Posterior vena cava (tissue), 2 donors: ENCODE results near the gene LGR5. TPM values are rescaled to one million over a fixed set of nuclear protein-coding genes. Genes with fewer than 3 reads are reported as not detected.

ENCODE experiments used
- DNase-seq: peaks from one replicate; pipeline ENCODE4 v3.0.0-alpha.2; 2020; ENCODE audit warnings: low spot score
- intact Hi-C, 2 donors: fragments of 100-400 bp; cut with DNase I; formaldehyde crosslinking; loops; one replicate each; pipeline versions ENCODE4 v1.14.1 to v1.14.2; 2022 to 2023
- total RNA-seq, 2 donors: library from RNA; stranded (reverse); fragmentation: NEBNext Ultra II Directional; extraction: Animal tissue kit (Norgen Biotek cat#: 25700); gene quantifications; one replicate each; pipeline ENCODE4 v1.2.1, GENCODE V29; 2021
- donor health status: DM: yes; HTN: yes; CAD: no.
- donor health status: DM: yes; HTN: yes; CAD: no.

LGR5 gene
- total RNA-seq, 2 donors from 2014 or later: 0.38 to 1.3 TPM

DNA sequence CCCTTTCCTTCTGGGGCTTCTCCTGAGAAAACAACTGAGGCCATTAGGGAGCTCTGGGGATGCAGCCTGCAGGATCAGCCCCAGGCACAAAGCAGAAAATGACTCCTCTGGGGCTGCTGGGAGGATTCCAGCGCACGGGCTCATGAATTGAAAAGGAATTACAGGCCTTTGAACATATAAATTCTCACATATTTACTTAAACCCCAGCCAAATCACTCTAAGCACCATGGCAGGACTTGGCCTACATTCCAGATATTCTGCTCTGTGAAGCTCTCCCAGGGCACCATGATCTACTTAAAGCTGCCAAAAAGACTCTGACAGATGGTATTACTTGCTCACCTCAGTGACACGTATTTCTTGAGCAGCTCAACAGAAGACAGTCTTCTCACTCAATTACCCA is 136.9 kb downstream of the LGR5 start:
- intact Hi-C loops: no loop called here
- no peak for DNase-seq

DNA sequence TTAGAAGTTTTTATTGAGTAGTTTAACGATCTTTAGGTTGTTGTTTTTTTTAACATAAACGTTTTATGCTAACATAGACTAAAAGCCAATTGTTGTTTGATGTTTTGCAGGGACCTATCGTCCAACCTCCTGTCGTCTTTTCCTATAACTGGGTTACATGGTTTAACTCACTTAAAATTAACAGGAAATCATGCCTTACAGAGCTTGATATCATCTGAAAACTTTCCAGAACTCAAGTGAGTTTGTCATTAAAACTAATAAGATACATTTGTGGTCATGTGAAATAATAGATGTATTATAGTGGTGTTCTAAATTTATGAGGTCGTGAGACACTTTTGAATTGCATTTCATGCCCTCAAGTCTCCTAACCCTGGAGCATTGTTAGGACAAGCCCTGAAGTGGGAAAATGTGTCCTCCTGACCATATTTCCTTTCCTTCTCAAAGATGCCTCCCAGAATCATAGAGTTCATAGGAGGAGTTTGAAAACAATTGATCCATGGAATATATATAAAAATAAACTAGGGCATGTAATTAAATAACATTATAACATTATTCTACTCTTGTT is 139.2 kb downstream of the LGR5 start:
- intact Hi-C loops: no loop called here
- DNase-seq: no peak

DNA sequence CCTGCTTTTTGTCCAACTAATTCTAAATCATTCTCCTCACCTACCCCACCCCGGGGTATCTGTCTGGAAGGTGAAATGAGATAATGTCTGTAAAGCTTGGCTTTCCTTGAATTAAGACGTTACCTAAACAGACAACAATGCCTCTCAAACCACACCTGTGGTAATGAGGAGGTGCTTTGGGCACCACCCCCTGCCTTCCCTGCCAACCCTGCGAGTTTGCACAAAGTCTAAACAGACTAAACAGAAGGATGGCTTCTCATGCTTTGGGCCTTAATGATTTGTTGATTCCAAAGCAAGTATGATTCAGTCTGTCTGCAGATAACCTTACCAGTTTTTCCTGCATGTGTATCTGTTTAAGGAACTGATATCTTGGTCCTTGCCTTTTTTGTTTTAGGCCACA is 141.6 kb downstream of the LGR5 start:
- intact Hi-C loops: no loop called here
- no peak for DNase-seq

DNA sequence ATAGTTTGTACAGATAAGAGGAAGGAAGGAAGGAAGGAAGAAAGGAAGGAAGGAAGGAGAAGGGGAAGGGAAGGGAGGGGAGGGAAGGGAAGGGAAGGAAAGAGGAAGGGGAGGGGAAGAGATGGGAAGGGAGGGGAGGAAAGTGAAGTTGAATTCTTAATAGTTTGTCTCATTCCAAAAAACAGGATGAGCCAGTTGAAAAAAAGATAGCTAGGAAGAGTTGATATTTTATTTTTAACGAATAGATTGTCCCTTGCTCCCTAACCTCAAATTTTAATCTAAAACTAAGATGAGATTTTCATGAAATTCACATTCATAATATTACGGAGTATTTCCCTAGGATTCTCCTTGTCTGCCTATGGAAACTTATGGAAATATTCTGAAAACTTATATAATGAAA is 143.3 kb downstream of the LGR5 start:
- intact Hi-C loops: no loop called here
- no peak for DNase-seq

DNA sequence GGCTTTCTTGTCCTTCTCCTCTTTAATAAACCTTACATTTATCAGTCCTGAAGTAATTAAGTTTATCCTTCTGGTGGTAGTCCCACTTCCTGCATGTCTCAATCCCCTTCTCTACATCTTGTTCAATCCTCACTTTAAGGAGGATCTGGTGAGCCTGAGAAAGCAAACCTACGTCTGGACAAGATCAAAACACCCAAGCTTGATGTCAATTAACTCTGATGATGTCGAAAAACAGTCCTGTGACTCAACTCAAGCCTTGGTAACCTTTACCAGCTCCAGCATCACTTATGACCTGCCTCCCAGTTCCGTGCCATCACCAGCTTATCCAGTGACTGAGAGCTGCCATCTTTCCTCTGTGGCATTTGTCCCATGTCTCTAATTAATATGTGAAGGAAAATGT is 144.8 kb downstream of the LGR5 start:
- intact Hi-C loops: no loop called here
- no peak for DNase-seq

DNA sequence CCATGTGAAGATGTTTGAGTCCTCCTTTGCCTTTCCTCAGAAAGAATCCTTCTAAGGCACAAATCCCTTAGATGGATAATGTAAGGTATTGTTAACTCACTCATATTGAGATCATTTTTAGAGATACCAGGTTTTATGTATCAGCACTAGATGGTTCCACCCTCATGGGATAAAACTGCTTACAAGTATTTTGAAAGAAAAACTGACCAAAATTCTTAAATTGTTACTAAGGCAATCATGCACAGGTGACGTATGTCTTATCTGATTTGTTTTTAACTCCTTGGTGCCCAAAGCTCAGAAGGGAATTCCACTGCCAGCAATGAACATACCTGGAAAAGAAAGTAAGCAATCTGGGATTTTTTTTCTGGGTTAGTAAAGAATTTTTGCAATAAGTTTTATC is 145.6 kb downstream of the LGR5 start:
- intact Hi-C loops: no loop called here
- no peak for DNase-seq

DNA sequence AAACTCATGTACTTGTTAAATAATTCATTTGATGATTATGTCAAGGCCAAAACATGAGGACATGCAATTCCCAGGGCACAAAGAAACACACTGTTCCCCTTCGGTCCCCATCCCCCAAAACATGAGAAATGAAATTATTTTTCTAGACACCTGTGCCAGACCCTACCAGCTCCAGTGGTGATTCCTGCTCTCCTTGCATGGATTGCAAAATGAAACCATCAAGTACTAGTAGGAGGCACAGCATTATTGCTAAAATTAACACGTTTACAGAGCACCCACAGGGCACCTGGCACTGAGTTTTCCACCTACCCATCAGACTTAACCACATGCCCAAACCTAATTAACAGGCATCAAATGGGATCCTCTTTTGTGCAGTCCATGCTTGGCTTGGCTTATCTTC is 147.4 kb downstream of the LGR5 start:
- no peak for DNase-seq

DNA sequence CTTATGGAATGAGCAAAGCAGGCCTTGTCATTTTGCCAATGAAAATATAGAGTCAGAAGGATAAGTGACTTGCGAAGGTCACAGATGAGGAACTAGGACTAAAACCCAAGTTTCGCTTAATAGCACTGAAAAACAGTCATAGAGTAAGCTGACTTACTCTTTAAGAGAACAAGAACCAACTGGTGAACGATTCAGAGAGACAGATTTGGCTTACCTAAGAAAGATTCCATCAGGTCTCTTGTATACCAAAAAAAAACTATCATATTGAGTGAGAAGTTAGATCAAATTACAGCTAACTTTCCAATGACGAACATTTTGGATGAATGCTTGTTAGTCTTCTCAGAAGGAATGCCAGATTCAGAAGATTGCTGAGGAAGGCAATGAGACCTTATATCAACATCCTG is 149.9 kb downstream of the LGR5 start:
- no peak for DNase-seq
- intact Hi-C loops: no loop called here

More for the DNA sequence above, 147.4 kb downstream of the LGR5 start:
- intact Hi-C loops: no loop called here

DNA sequence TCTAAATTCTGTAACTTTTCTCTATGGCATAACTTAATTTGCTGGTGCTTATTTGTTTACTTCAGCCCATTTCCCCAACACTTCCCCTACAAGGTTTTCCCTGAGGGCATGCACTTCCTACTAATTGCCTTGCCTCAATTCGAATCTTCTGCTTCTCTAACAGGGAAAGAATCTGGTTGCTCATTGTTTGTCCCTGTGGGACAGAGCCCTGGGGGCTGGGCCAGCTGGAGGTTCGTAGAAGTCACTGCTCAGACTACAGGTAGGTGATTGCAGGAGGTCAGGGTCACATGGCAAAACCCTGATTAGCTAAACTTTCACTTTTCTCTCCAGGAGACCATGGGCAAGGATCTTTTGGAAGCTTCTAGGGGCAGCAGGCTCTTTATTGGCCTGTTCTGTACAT is 152.0 kb downstream of the LGR5 start:
- intact Hi-C loops: no loop called here
- no peak for DNase-seq

DNA sequence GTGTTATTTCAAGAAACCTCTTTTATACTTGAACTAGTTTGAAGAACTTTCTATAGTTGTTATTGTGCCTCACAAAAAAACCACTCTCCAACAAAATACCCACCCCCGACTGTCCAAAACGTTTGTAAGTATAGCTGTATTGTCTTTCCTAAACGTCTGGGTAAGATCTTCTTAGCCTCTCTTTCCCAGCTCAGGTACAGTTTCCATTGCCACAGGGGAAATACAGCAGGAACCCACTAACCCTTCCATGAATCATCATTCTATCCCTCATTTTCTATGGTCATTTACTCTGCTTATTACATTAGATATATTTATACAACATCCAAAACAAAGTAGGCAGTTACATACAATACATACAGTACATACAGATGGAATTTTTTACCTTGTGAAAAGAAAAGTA is 153.2 kb downstream of the LGR5 start:
- intact Hi-C loops: no loop called here
- no peak for DNase-seq

DNA sequence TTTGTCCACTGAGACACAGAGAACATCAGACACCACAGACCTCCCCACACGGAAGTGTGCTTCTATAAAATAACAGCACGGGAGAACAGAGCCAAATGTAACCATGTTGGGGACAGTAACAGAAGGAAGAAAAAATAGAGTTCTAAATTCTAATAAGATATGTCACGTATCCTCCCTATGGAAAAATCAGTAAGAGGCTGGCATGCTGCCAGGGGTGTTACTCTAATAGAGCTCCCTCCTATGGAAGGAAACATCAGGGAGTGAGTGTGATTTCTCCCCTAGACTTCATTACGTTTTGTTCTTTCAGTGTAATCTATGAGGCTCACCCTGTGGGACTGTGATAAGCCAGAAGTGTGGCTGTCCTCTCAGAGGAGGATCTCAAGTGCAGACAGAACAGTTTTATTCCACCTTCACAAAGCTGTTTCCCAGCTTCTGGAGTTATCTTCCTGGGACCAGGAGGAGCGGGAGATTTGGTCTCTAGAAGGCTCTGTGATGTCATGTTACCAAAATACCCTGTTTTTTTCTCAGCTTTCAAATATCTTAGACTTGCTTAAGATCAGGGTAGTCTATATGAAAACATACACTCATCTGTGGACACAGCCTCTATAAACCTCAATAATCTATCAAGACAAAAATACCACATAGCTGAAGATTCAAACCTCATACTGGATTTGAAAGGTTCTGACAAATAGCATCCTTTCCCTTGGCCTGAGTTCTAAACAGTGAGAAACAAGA is 154.8 kb downstream of the LGR5 start:
- intact Hi-C loops: no loop called here
- no peak for DNase-seq

DNA sequence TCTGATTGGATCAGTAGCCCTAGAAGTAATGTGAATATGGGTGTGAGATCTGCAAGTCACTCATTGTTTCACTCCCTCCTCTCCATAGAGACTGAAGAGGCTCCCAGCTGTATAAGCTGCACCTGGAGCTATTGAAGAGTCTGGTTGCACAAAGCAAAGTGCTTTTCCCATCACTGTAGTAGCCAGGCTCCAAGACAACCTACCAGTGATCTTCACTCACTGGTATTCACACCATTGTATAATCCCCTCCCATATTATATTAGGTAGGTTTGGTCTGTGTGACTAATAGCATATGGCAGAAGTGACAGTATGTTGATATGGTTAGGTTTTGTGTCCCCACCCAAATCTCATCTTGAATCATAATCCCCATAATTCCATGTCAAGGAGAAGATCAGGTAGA is 159.6 kb downstream of the LGR5 start:
- no peak for DNase-seq
- intact Hi-C loops: no loop called here

DNA sequence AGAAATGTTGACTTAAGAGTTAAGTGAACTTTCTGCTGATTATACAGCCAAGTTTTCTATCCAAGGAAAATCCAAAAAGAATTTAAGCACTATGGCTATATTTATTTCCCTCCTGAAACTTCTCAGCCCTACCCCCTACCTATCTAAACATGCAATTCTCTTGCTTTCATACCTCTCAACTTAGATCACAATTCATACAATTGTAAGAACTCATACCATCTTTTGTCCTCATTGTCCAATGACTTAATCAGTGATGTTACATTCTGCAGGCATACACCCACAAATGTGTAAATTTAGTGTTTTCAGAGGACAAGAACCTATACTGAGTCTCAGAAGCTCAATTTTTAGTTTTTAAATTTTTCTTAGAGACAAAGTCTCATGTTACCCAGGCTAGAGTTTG is 161.9 kb downstream of the LGR5 start:
- intact Hi-C loops: no loop called here
- no peak for DNase-seq

DNA sequence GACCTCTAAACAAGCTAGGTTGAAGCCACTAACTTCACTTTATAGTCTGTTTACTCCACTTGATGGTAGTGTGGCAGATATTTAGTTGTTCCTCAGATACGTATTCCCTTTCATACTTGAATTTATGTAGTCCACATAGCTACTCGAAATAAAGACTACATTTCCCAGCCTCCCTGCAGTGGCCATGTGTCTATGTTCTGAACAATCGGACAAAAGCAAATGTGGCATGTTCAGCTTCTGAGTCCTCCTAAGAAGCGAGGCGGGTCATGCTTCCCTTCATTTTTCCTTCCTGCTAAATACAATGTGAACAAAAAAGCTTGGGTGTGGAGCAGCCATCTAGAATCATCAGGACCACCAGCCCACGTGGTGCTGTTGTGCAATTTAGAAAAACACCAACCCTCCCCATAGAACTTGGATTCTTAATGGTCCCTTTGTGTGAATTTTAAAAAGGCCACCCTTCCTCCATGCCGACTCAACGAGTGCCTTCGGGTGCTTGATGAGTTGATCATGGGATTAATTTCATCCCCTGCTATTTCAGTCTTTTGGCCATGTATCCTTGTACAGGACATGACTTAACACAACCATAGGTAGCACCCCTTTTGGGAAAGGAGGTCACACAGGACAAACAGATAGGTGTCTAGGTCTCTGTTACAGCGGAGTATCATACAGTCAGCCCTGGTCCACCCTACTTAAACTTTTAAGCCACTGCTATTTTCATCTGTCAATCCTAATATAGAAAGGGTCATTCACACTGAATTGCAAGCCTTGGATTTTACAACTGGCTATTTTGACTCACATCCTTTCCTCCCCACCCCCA is 163.4 kb downstream of the LGR5 start:
- intact Hi-C loops: no loop called here
- DNase-seq: no peak

DNA sequence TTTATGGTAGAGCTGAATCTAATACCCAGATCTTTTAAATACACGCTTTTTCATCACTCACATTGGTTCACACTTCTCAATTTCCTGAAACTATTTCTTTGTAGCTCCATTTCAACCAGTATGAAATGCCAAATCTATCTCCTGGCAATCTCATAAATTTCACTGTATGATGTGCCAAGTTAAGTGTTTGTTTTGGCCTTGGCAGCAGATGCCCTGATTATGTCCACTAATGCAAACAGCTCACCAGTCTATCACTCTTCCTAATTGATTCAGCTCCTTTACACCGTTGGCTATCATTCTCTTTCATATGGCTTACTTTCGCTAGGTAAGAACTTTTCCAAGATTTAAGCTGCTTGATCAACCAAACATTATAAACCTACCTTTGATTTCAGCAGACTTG is 165.4 kb downstream of the LGR5 start:
- intact Hi-C loops: no loop called here
- no peak for DNase-seq

DNA sequence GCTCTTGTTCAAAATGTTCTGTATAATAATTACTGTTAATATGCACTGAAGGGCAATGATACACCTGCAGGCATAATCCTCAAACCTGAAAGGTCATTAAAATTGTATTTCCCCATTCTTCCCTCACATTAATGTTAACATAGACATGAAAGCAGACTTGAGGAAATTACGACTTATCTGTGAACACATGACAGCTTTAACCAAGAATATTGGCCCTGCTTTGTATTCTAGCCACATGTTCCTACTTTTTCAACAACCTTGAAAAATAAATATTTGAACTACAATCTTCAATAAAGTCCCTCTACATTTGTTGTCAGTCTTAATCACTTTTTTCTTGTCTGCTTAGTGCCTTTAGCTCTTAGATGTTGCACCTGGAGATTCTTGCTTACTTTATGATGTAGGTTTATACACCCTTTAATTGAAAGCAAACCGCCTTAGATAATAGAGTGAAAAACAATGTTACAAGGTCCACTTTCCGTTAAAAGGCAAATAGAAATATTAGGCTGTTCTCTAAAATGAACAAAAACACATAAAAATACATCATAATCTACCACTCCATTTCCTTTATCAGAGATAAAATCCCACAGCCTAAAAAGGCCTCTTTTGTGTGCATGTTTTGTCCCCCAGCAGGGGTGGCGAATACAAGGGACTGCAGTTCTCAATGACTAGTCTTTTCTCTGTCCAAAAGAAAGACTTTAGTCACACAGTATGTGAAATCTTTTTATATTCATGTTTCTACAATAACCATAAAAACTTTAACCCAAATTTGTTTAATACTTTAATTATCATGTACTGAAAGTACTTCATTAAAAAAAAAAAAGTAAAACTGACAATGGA is 168.1 kb downstream of the LGR5 start:
- intact Hi-C loops: no loop called here
- no peak for DNase-seq

DNA sequence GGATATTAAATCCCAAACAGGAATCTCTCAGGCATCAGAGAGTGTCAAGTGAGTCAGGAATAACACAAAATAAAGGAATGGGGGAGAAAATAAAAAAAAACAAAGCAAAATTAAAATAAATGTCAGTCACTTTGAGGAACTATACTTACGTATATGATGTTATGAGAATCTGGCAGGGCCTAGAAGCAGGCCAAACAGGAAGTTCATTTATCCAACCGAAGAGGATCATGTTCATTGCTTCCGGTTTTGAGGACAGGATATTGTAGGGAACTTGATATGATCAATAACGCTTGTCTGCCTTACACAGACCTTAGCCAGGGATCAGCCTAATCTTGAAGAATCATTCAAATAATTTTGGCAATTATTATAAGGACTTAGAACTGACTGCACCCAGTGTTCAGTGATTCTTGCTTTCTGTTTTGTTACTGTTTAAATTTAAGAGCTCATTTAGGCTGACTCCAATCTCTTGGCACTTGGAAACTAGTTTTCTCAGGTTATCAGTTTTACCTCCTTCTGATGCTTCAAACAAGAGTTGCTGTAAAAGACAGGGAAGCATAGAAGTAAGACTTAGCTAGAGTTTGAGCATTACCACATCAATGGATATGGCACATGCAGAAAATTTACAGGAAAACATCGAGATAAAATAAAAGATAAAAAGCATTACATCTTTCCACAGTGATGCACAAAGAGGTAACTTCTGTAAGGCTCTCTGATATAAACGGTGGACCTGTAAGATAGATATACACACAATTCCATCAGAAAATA is 170.6 kb downstream of the LGR5 start:
- DNase-seq: no peak
- intact Hi-C loops: no loop called here

DNA sequence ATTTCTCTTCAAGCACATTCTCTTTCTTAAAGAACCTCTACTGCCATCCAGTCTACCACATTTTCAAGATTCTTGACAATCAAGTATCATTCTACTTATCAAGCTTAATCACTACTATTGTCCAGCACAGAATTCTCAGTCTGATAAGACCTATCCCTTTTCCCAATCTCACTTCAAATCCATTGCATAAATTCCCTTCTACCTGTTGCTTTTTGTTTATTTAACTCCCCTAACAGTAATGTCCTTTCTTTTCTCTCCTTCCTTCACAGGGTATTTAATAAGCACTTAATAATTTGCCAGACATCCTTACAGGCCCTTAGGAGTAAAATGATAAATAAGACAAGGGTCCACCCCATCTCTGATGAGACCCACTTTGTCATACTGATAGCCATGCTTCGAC is 182.3 kb downstream of the LGR5 start:
- intact Hi-C loops: no loop called here
- DNase-seq: no peak

DNA sequence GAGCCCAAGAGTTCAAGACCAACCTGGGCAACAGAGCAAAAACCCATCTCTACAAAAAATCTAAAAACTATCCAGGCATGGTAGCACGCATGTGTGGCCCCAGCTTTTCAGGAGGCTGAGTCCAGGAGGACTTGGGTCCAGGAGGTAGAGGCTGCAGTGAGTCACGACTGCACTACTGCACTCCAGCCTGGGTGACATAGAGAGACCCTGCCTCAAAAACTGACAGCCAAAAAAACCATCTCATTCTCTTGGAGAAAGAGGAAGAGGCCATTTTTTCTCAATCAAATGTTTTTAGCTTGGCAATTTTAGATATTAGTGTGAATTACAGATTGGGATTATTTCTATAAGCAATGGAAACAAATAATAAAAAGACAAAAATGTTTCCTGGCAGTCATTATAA is 185.9 kb downstream of the LGR5 start:
- intact Hi-C loops: no loop called here

More for the DNA sequence above, 185.9 kb downstream of the LGR5 start:
- no peak for DNase-seq
